HepG2 (cell line): ENCODE data around the gene CLDN15.

Experiments used
- HNF4G ChIP-seq, 2 experiments: sonication (generic) in 1 of 2; formaldehyde crosslinking in 1 of 2; IDR thresholded peaks; 2 replicates each; pipeline versions ENCODE4 v1.4.0 to v1.6.1; 2011 to 2020; ENCODE audit warnings: borderline replicate concordance in 2 of 2, low read depth in 2 of 2, mild to moderate bottlenecking in 2 of 2, low read length in 1 of 2, missing genetic modification reagents in 1 of 2, moderate library complexity in 1 of 2
- ZNF547 ChIP-seq: sonication (generic); formaldehyde crosslinking; IDR thresholded peaks from 2 replicates; pipeline ENCODE4 v1.5.1; 2020; ENCODE audit warnings: mild to moderate bottlenecking, missing genetic modification reagents
- TF ChIP-seq, protein P1 (sequence below), 2 experiments: sonication (generic) in 1 of 2; formaldehyde crosslinking in 1 of 2; IDR thresholded peaks; 2 replicates each; pipeline versions ENCODE4 v1.5.1 to v1.6.1; 2011 to 2020; ENCODE audit warnings: borderline replicate concordance in 1 of 2, low read depth in 1 of 2, low read length in 1 of 2, mild to moderate bottlenecking in 1 of 2, missing genetic modification reagents in 1 of 2, moderate library complexity in 1 of 2

DNA sequence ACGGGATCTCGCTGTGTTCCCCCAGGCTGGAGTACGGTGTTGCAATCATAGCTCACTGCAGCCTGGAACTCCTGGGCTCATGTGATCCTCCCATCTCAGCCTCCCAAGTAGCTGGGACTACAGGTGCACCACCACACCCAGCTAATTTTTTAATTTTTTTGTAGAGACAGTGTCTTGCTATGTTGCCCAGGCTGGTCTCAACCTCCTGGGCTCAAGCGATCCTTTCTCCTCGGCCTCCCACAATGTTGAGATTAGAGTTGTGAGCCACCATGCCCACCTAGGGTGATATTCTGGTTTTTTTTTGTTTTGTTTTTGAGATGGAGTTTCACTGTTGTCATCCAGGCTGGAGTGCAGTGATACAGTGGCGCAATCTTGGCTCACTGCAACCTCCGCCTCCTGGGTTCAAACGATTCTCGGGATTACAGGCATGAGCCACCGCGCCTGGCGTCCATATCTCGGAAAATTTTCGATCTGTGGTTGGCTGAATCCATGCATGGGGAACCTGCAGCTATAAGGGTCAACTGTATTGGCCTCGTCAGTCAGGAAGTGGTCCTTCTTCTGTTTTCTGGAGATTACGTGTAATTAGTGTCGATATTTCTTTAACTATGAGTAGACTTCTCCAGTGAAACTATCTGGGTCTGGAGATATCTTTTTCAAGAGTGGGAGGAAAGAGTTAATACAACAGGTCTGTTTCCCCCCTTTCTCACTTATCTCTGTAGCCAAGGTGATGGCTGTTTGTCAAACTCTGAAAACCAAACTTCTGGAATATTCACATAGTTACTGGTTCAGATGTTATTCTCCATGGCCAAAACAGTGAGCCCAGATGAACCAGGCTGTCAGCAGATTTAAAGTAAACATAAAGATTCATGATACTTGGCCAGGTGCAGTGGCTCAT lies 28.3 kb upstream of the CLDN15 start:
- TF ChIP-seq HNF4G (IDR thresholded peaks at IDR 0.05; ENCODE audit: borderline replicate concordance, low read depth, low read length): no peak
- TF ChIP-seq HNF4G (CRISPR knock-in tag; IDR thresholded peaks at IDR 0.05; ENCODE audit: borderline replicate concordance, low read depth): no peak
- TF ChIP-seq, protein P1, sequence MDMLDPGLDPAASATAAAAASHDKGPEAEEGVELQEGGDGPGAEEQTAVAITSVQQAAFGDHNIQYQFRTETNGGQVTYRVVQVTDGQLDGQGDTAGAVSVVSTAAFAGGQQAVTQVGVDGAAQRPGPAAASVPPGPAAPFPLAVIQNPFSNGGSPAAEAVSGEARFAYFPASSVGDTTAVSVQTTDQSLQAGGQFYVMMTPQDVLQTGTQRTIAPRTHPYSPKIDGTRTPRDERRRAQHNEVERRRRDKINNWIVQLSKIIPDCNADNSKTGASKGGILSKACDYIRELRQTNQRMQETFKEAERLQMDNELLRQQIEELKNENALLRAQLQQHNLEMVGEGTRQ (IDR thresholded peaks at IDR 0.05; ENCODE audit: low read depth, low read length): no peak
- TF ChIP-seq, protein P1 (CRISPR knock-in tag; IDR thresholded peaks at IDR 0.05; ENCODE audit: borderline replicate concordance): no peak
- TF ChIP-seq ZNF547 (CRISPR knock-in tag): no peak
